ENCODE results near the gene SERPINE1.

DNA sequence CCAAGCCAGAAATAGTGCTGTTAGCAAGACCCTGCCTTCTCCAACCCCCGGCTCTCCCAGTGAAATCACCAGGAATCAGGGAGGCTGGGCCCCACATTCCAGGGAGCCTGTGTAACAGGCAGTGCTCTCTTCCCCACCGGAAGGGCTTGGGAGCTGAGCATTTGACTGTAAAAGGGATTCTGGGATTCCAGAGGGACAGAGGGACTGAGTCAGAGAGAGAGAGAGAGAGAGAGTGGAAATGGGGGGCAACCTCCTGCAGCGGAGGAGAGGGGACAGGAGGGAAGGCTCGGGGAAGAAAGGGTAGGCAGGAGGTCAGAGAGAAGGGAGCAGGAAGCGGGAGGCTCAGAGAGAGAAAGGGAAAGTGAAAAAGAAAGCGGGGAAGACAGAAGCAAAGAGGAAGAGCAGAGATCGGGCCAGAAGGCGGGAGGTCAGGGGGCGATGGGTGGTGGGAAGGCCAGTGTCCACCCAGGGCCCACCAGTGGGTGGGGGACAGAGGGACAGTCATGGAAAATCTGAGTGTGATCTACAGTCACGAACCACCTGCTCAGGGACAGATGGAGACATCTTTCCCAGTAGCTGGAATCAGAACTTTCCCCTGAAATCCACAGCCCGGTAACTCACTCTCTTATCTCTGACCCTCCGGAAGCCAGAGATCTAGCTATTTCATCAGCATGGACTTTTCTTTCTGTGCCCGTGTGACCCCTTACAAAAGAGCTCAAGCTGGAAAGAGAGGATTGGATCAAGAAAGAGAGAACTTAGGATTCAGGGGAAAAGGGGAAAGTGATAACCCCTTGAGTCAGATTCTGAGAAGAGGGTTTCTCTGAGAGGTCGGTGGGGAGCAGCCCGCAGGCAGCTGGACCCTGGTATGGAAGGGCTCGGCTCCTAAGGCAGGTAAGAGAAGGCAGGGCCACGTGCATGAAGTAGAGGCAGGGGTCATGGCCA is 4.6 kb upstream of the SERPINE1 start:
- TF ChIP-seq, protein P1, sequence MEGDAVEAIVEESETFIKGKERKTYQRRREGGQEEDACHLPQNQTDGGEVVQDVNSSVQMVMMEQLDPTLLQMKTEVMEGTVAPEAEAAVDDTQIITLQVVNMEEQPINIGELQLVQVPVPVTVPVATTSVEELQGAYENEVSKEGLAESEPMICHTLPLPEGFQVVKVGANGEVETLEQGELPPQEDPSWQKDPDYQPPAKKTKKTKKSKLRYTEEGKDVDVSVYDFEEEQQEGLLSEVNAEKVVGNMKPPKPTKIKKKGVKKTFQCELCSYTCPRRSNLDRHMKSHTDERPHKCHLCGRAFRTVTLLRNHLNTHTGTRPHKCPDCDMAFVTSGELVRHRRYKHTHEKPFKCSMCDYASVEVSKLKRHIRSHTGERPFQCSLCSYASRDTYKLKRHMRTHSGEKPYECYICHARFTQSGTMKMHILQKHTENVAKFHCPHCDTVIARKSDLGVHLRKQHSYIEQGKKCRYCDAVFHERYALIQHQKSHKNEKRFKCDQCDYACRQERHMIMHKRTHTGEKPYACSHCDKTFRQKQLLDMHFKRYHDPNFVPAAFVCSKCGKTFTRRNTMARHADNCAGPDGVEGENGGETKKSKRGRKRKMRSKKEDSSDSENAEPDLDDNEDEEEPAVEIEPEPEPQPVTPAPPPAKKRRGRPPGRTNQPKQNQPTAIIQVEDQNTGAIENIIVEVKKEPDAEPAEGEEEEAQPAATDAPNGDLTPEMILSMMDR (IDR thresholded peaks at IDR 0.05; ENCODE audit: low read length): no peak
- TF ChIP-seq EZH2 (optimal IDR thresholded peaks at IDR 0.05; ENCODE audit: low read depth, low read length): no peak
- no peak for TF ChIP-seq EZH2phosphoT487 (IDR thresholded peaks at IDR 0.05; ENCODE audit: low read length)
